Activated B cell treated with CpG ODN at 0.5 μM for 24 hours (primary cell): ENCODE measurements around the gene IPO11. TPM values are rescaled to one million over a fixed set of nuclear protein-coding genes. Genes with fewer than 3 reads are reported as not detected.

Experiments
- ATAC-seq: fragments of 200-7000 bp; cut with Tn5 transposase; one replicate; pipeline ENCODE4 v1.10.0; 2021; ENCODE audit warnings: low read depth, mild to moderate bottlenecking, moderate library complexity
- CTCF ChIA-PET: fragments of 350-600 bp; sonication (Branson Sonifier 250); formaldehyde crosslinking; loops from one replicate; lab custom pipeline; 2021; ENCODE audit warnings: antibody characterized with exemption; lab: Charles Lee
- POLR2A ChIA-PET: fragments of 350-600 bp; sonication (Branson Sonifier 250); formaldehyde crosslinking; loops from one replicate; lab custom pipeline; 2021; ENCODE audit warnings: antibody characterized with exemption; lab: Charles Lee
- DNase-seq: peaks from one replicate; pipeline ENCODE4 v3.0.0; 2022
- H3K27ac Mint-ChIP-seq: one replicate; pipeline ENCODE4 v1.8.0; 2020; ENCODE audit warnings: mixed read lengths
- H3K27me3 Mint-ChIP-seq: one replicate; pipeline ENCODE4 v1.8.0; 2021; ENCODE audit warnings: mixed read lengths
- H3K36me3 Mint-ChIP-seq: one replicate; pipeline ENCODE4 v1.8.0; 2021; ENCODE audit warnings: low read depth, mixed read lengths
- H3K4me1 Mint-ChIP-seq: one replicate; pipeline ENCODE4 v1.8.0; 2021; ENCODE audit warnings: mixed read lengths
- H3K4me3 Mint-ChIP-seq: one replicate; pipeline ENCODE4 v1.8.0; 2020; ENCODE audit warnings: mild to moderate bottlenecking, mixed read lengths
- H3K9me3 Mint-ChIP-seq: one replicate; pipeline ENCODE4 v1.8.0; 2020; ENCODE audit warnings: mixed read lengths
- intact Hi-C: fragments of 100-400 bp; cut with micrococcal nuclease; formaldehyde crosslinking; loops from one replicate; pipeline ENCODE4 v1.15.1; 2024
- total RNA-seq: library from RNA; stranded (reverse); gene quantifications from 2 replicates; pipeline ENCODE4 v1.2.3, GENCODE V29; 2022
- TF ChIP-seq, protein P1 (sequence below): fragments of 200-600 bp; IDR thresholded peaks from one replicate; pipeline ENCODE4 v1.8.0; 2022; ENCODE audit warnings: antibody characterized with exemption, mild to moderate bottlenecking

The IPO11 gene
- total RNA-seq, result 32.9 and 34.7 TPM in 2 replicates

GRCh38 chr5:62412549-62413329 is at the start of gene IPO11:
TSS of gene IPO11 (plus strand) at chr5:62412763. CDS start at chr5:62437280, 24,517 bp downstream.
- intact Hi-C loops, result loop anchor here (1.0 to 2.0 kb wide), 6 partner anchors 8 to 1082 kb away; partner anchors contain the start of genes KIF2A and LRRC70
- Mint-ChIP-seq H3K36me3 (peaks cover 7% of the 10 kb centered on the region), H3K27ac (peak within 1 kb of the TSS; percentile 87), H3K9me3 (no peaks in the 10 kb centered on the region), H3K4me3 (peak within 1 kb of the TSS; percentile 92), H3K27me3 (no peaks in the 10 kb centered on the region), H3K4me1 (peaks cover 20% of the 10 kb centered on the region)
- DNase-seq (peak; percentile 99), ATAC-seq (peak; percentile 94)
- TF ChIP-seq, protein P1, sequence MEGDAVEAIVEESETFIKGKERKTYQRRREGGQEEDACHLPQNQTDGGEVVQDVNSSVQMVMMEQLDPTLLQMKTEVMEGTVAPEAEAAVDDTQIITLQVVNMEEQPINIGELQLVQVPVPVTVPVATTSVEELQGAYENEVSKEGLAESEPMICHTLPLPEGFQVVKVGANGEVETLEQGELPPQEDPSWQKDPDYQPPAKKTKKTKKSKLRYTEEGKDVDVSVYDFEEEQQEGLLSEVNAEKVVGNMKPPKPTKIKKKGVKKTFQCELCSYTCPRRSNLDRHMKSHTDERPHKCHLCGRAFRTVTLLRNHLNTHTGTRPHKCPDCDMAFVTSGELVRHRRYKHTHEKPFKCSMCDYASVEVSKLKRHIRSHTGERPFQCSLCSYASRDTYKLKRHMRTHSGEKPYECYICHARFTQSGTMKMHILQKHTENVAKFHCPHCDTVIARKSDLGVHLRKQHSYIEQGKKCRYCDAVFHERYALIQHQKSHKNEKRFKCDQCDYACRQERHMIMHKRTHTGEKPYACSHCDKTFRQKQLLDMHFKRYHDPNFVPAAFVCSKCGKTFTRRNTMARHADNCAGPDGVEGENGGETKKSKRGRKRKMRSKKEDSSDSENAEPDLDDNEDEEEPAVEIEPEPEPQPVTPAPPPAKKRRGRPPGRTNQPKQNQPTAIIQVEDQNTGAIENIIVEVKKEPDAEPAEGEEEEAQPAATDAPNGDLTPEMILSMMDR, result no peak
- CTCF ChIA-PET, result no interaction called here
- POLR2A ChIA-PET, result interaction anchor here (1.2 to 3.7 kb wide), 3 partner anchors 10 to 1081 kb away, joined by 4 to 99 read pairs (median 10); partner anchors contain the start of genes DIMT1, KIF2A and ZSWIM6

- no peaks in the 10 kb centered on the region for H3K4me1 Mint-ChIP-seq
- POLR2A ChIA-PET, result no interaction called here
- DNase-seq (no peak), ATAC-seq (no peak)
- H3K9me3 Mint-ChIP-seq, result no peaks in the 10 kb centered on the region
- peaks cover 61% of the 10 kb centered on the region for H3K36me3 Mint-ChIP-seq
- no peak overlapping the region for H3K4me3 Mint-ChIP-seq
- H3K27me3 Mint-ChIP-seq, result no peaks in the 10 kb centered on the region
- CTCF ChIA-PET, result no interaction called here
- intact Hi-C loops, result loop anchor here (5.0 kb wide), 1 partner anchor 33 kb away; the partner anchor contains the start of gene DIMT1
- TF ChIP-seq, protein P1, result no peak
- no peak overlapping the region for H3K27ac Mint-ChIP-seq
These were observed 43.5 kb upstream of the IPO11 start for GRCh38 chr5:62369039-62369438.

DNA sequence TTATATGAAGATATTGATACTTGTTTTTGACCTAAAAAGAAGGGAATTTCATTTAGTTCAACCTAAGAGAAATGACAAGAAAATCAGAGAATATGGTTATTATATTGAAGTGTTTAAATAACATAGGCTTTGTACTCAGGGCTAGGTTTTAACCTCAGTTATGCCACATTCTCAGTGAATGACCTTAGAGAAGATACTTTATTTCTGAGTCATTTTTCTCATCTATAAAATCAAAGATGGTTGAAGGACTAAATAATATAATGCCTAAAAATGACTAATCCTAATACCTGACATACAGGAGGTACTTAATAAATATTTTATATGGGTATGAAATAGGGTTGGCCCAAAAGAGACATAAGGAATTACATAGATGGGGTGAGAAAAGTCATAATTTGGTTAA is 41.2 kb upstream of the IPO11 start:
- intact Hi-C loops, result no loop called here
- peaks cover 50% of the 10 kb centered on the region for H3K36me3 Mint-ChIP-seq
- H3K4me1 Mint-ChIP-seq, result no peaks in the 10 kb centered on the region
- ATAC-seq, result no peak
- no peaks in the 10 kb centered on the region for H3K27me3 Mint-ChIP-seq
- ChIA-PET CTCF (no interaction called here), POLR2A (no interaction called here)
- H3K4me3 Mint-ChIP-seq, result no peak overlapping the region
- H3K27ac Mint-ChIP-seq, result no peak overlapping the region
- no peaks in the 10 kb centered on the region for H3K9me3 Mint-ChIP-seq
- DNase-seq, result no peak
- TF ChIP-seq, protein P1, result no peak

GRCh38 chr5:62372600-62372999 is 40.0 kb upstream of the IPO11 start:
- CTCF ChIA-PET, result no interaction called here
- H3K27ac Mint-ChIP-seq, result no peak overlapping the region
- no peaks in the 10 kb centered on the region for H3K4me1 Mint-ChIP-seq
- intact Hi-C loops, result no loop called here
- no peaks in the 10 kb centered on the region for H3K9me3 Mint-ChIP-seq
- no peaks in the 10 kb centered on the region for H3K27me3 Mint-ChIP-seq
- ATAC-seq (no peak), DNase-seq (no peak)
- TF ChIP-seq, protein P1, result no peak
- POLR2A ChIA-PET, result no interaction called here
- H3K36me3 Mint-ChIP-seq, result peaks cover 50% of the 10 kb centered on the region
- no peak overlapping the region for H3K4me3 Mint-ChIP-seq

DNA sequence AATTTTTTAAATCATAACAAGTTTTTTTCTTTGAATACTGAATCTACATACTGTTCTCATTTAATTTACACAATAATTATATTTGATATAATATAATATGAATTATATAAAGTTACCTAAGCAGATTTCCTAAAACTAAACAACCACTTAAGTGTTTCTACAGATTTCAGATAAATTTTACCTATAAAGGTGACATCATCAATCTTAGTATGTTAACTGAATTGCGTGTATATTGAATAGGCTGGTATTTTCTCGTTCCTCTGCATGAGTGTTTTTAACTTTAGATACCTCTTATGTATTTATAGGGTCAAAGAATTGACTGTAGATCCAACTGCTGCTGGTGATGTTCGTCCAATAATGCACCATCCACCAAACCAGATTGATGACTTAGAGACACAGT is 39.2 kb upstream of the IPO11 start:
- CTCF ChIA-PET, result no interaction called here
- Mint-ChIP-seq H3K27me3 (no peaks in the 10 kb centered on the region), H3K27ac (no peak overlapping the region), H3K9me3 (no peaks in the 10 kb centered on the region), H3K4me1 (no peaks in the 10 kb centered on the region), H3K36me3 (peaks cover 58% of the 10 kb centered on the region), H3K4me3 (no peak overlapping the region)
- TF ChIP-seq, protein P1, result no peak
- DNase-seq, result no peak
- ATAC-seq, result no peak
- POLR2A ChIA-PET, result no interaction called here
- intact Hi-C loops, result no loop called here
